Activated CD4-positive, alpha-beta memory T cell treated with anti-CD3 and anti-CD28 coated beads for 36 hours (primary cell): Measurements from ENCODE around the gene KIRREL3. TPM values are rescaled to one million over a fixed set of nuclear protein-coding genes. Genes with fewer than 3 reads are reported as not detected.

ENCODE experiments used
- CTCF ChIA-PET: fragments of 350-600 bp; sonication (Branson Sonifier 250); formaldehyde crosslinking; loops from one replicate; lab custom pipeline; 2021; ENCODE audit warnings: antibody characterized with exemption, inconsistent platforms; lab: Charles Lee
- POLR2A ChIA-PET: fragments of 350-600 bp; sonication (Branson Sonifier 250); formaldehyde crosslinking; loops from one replicate; lab custom pipeline; 2021; ENCODE audit warnings: antibody characterized with exemption; lab: Charles Lee
- DNase-seq: peaks from one replicate; pipeline ENCODE4 v3.0.0-alpha.2; 2020
- H3K27ac Mint-ChIP-seq: one replicate; pipeline ENCODE4 v1.8.0; 2021; ENCODE audit warnings: mixed read lengths
- H3K27me3 Mint-ChIP-seq: one replicate; pipeline ENCODE4 v1.8.0; 2021; ENCODE audit warnings: mixed read lengths
- H3K36me3 Mint-ChIP-seq: one replicate; pipeline ENCODE4 v1.8.0; 2021; ENCODE audit warnings: mixed read lengths
- H3K4me1 Mint-ChIP-seq: one replicate; pipeline ENCODE4 v1.8.0; 2021; ENCODE audit warnings: low read depth, mixed read lengths
- H3K4me3 Mint-ChIP-seq: one replicate; pipeline ENCODE4 v1.8.0; 2021; ENCODE audit warnings: mild to moderate bottlenecking, mixed read lengths
- H3K9me3 Mint-ChIP-seq: one replicate; pipeline ENCODE4 v1.8.0; 2021; ENCODE audit warnings: mixed read lengths
- intact Hi-C: fragments of 100-400 bp; cut with micrococcal nuclease; formaldehyde crosslinking; loops from one replicate; pipeline ENCODE4 v1.15.1; 2023
- total RNA-seq, 2 experiments: library from RNA; stranded (reverse); gene quantifications; one replicate each; pipeline ENCODE4 v1.2.3, GENCODE V29; 2021

Gene KIRREL3
- total RNA-seq, 2 experiments from 2014 or later, result not detected

GRCh38 chr11:126725521-126725920, 275.0 kb downstream of the KIRREL3 start:
- DNase-seq, result no peak
- H3K36me3 Mint-ChIP-seq, result no peaks in the 10 kb centered on the region
- H3K4me3 Mint-ChIP-seq, result no peak overlapping the region
- H3K4me1 Mint-ChIP-seq, result no peaks in the 10 kb centered on the region
- ChIA-PET CTCF (no interaction called here), POLR2A (no interaction called here)
- no peak overlapping the region for H3K27ac Mint-ChIP-seq
- no peaks in the 10 kb centered on the region for H3K9me3 Mint-ChIP-seq
- H3K27me3 Mint-ChIP-seq, result peaks cover 9% of the 10 kb centered on the region
- intact Hi-C loops, result no loop called here

- intact Hi-C loops, result no loop called here
- Mint-ChIP-seq H3K4me1 (no peaks in the 10 kb centered on the region), H3K36me3 (no peaks in the 10 kb centered on the region), H3K9me3 (no peaks in the 10 kb centered on the region), H3K27ac (no peak overlapping the region), H3K4me3 (no peak overlapping the region), H3K27me3 (peaks cover 6% of the 10 kb centered on the region)
- no peak for DNase-seq
- POLR2A ChIA-PET, result no interaction called here
- CTCF ChIA-PET, result no interaction called here
Measured at GRCh38 chr11:126725043-126725442, 275.5 kb downstream of the KIRREL3 start.

DNA sequence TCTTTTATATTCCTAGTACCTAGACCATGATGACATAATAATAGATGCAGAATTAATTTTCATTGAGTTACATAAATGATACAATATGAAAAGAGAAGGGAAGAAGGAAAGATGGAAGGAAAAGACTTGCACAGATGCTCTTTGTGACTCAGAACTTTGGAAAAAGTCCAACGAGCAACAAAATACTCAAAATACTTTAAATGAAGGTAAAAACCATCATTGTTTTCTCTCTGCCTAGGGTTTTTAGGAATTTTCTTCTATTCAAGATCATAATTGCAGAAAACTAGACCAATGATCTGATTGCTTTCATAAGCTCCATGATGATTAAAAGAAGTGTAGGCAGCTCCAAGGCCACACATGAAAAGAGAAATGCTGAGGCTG, 276.9 kb downstream of the KIRREL3 start:
- intact Hi-C loops, result no loop called here
- ChIA-PET POLR2A (no interaction called here), CTCF (no interaction called here)
- peaks cover 5% of the 10 kb centered on the region for H3K27me3 Mint-ChIP-seq
- no peak for DNase-seq
- H3K36me3 Mint-ChIP-seq, result no peaks in the 10 kb centered on the region
- H3K27ac Mint-ChIP-seq, result no peak overlapping the region
- no peaks in the 10 kb centered on the region for H3K4me1 Mint-ChIP-seq
- H3K9me3 Mint-ChIP-seq, result no peaks in the 10 kb centered on the region
- no peak overlapping the region for H3K4me3 Mint-ChIP-seq

DNA sequence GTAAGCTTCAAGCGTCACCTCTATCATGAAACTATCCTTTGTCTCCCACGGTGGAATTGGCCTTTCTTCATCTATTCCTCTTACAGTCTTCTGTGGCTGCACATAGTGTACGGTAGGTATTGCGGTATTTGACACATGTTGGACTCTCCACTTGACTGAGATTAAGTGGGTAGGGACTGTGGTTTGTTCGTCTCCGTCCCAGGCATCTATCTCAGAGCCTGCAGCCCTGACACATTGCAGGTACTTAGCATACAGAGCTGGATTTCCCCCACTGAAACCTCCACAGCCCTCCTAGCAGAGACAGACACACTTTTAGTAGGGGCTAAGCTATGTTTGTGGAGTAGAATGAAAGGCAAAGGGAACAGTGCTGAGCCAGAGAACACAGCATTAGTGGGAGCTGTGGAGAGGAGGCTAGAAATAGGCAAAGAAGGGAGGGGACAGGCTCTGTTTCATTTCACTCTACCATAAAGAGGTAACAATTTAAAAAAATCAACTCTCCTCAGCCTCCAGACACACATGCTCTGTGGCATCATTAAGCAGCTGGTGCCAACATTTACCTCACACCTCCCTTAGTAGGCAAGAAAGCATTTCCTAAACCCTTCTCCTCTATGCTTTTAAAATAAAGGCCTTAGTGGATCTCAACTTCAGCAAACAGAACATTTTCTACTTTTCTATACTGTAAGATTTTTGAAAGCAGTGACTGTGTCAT, 277.5 kb downstream of the KIRREL3 start:
- Mint-ChIP-seq H3K27ac (no peak overlapping the region), H3K4me3 (no peak overlapping the region), H3K36me3 (no peaks in the 10 kb centered on the region), H3K4me1 (no peaks in the 10 kb centered on the region), H3K9me3 (no peaks in the 10 kb centered on the region), H3K27me3 (peaks cover 5% of the 10 kb centered on the region)
- ChIA-PET CTCF (no interaction called here), POLR2A (no interaction called here)
- DNase-seq, result no peak
- intact Hi-C loops, result no loop called here

DNA sequence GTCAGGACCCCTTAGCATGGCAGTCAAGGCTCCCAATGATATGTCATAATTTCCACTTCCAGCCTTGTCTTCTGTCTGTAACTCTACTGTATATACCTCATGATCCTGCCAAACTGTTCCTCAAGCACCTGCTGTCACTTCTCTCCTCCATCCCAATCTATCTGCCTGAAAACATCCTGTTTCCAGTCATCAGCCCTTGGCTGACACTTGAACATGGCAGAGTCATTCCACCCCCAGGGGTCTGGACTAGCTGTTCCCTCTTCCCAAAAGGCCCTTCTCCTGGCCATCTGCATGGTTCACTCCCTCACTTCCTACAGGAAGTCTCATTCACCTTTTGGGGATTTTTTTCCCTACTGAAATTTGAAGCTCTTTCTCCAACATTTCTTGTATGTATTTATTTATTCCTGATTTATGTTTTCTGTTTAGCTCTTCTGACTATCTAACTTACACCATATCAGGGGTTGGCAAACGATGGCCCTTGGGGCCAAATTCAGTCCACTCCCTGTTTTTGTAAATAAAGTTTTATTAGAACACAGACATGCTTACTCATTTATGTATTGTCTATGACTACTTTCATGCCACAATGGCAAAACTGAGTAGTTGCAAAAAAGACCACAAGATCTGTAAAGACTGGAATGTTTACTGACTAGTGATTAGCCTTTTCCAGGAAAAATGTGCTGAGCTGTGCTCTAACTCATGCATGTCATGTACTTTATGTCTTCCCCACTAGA, 278.4 kb downstream of the KIRREL3 start:
- H3K36me3 Mint-ChIP-seq, result no peaks in the 10 kb centered on the region
- H3K9me3 Mint-ChIP-seq, result no peaks in the 10 kb centered on the region
- no peak overlapping the region for H3K4me3 Mint-ChIP-seq
- POLR2A ChIA-PET, result no interaction called here
- no peak for DNase-seq
- intact Hi-C loops, result no loop called here
- H3K27me3 Mint-ChIP-seq, result peaks cover 5% of the 10 kb centered on the region
- H3K4me1 Mint-ChIP-seq, result no peaks in the 10 kb centered on the region
- H3K27ac Mint-ChIP-seq, result no peak overlapping the region
- CTCF ChIA-PET, result interaction anchor here (0.6 to 1.0 kb wide), 2 partner anchors 16 to 422 kb away, joined by 3 read pairs; no protein-coding TSS in a partner anchor

DNA sequence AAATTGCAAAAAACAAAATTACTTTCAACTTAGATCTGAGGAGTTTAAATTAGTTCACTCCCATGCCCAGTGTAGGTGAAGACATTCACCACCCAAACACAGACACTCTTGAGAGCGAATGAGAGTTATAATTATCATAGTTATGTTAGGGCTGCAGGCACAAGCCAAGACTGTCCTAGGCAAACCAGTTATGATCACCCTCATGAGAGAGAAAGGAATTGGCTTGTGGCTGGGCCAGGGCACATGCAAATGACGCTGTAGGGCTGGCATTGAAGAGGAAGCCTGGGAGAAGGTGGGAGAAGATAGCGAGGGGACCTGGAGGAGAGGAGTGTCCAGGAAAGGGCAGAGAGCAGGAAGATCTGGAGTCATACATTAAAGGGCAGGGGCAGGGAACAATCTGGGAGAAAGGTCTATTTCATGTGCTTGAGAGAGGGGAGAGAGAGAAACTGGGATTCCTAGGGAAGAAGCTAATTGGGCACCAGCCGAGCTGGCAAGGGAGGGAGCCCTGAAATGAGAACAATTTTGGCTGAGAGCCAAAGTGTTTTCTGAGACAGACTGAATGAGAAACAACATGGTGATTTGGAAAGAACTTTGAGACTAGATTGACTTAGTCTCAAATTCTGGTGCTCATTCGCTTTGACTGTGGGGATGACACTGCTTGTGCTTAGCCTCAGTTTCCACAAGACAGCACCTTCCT, 279.9 kb downstream of the KIRREL3 start:
- H3K9me3 Mint-ChIP-seq, result no peaks in the 10 kb centered on the region
- no peak overlapping the region for H3K27ac Mint-ChIP-seq
- no peaks in the 10 kb centered on the region for H3K4me1 Mint-ChIP-seq
- ChIA-PET POLR2A (no interaction called here), CTCF (no interaction called here)
- H3K27me3 Mint-ChIP-seq, result peaks cover 5% of the 10 kb centered on the region
- H3K4me3 Mint-ChIP-seq, result no peak overlapping the region
- intact Hi-C loops, result no loop called here
- no peak for DNase-seq
- no peaks in the 10 kb centered on the region for H3K36me3 Mint-ChIP-seq

DNA sequence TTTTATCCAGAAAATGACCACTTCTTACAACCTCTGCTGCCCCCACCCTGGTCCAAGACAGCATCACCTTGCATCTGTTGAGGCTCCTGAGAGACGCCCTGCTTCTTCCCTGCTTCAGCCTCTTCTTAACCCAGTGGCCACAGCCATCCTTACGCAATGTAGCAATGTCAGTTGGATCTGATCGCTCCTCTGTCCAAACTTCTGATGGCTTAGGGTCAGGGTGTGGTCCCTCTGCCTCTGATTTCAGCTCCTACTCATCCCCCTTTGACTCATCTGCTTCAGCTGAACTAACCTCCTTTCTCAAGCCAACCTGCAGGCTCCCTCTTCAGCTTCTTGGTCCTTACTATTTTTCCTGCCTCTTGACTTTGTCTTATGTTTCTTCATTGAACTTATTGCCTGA, 280.8 kb downstream of the KIRREL3 start:
- no peaks in the 10 kb centered on the region for H3K36me3 Mint-ChIP-seq
- POLR2A ChIA-PET, result no interaction called here
- no peak overlapping the region for H3K4me3 Mint-ChIP-seq
- no peak overlapping the region for H3K27ac Mint-ChIP-seq
- intact Hi-C loops, result no loop called here
- H3K9me3 Mint-ChIP-seq, result no peaks in the 10 kb centered on the region
- DNase-seq, result no peak
- CTCF ChIA-PET, result no interaction called here
- H3K27me3 Mint-ChIP-seq, result peaks cover 7% of the 10 kb centered on the region
- H3K4me1 Mint-ChIP-seq, result no peaks in the 10 kb centered on the region

DNA sequence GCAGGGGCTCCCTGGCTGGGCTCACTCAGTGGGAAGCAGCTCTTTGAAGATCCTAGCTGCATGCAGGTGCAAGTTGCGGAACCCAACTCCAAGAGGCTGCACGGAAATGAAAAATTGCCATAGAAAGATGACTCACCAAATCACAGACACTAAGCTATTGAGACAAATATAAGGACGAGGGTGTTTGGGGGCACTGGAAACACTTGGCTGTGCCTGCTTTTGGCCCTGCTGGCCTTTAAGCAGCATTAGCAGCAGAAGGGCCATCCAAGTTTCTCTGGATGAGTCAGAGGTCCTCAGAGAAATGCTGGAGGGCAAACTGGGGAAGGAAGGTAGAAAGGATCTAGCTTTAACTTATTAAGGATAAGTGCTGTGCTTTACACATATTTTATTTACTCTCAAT, 282.3 kb downstream of the KIRREL3 start:
- Mint-ChIP-seq H3K36me3 (no peaks in the 10 kb centered on the region), H3K27ac (no peak overlapping the region), H3K9me3 (no peaks in the 10 kb centered on the region), H3K4me1 (no peaks in the 10 kb centered on the region), H3K4me3 (no peak overlapping the region), H3K27me3 (peaks cover 7% of the 10 kb centered on the region)
- intact Hi-C loops, result no loop called here
- CTCF ChIA-PET, result interaction anchor here (2.9 kb wide), 1 partner anchor 273 kb away, joined by 30 read pairs; no protein-coding TSS in a partner anchor
- no peak for DNase-seq
- POLR2A ChIA-PET, result no interaction called here

DNA sequence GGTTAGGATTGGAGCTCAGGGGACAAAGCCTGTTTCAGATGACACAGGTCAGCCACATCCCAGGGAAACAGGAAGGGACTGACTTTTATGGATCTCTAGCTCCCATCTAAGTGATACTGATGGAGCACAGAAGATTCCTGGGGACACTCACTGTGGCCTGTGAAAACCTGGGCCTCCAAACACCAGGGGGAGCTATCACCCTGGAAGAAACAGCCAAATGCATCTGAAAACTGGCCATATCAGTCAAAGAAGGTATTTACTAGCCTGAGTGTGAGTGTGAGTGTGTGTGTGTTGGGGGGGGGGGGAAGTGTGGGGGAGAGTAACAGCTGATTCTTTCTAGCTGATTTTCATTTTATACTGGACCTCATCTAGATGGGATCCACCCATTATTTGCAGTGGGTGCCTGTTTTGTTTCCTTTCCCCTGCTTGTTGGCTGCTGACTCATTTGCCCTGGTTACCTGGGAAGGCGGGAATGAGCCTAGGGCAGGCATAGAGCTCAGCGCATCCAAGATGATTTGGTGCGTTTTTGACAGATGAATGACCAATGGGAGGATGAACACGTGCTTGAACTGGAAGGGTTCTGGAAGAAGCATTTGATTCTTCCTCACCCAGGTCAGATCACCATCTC, 284.0 kb downstream of the KIRREL3 start:
- H3K4me1 Mint-ChIP-seq, result no peaks in the 10 kb centered on the region
- peak; percentile 43 for DNase-seq
- no peak overlapping the region for H3K27ac Mint-ChIP-seq
- CTCF ChIA-PET, result interaction anchor here (0.6 to 2.9 kb wide), 16 partner anchors 9 to 777 kb away, joined by 3 to 30 read pairs (median 3); no protein-coding TSS in a partner anchor
- H3K27me3 Mint-ChIP-seq, result peaks cover 11% of the 10 kb centered on the region
- intact Hi-C loops, result loop anchor here (1.0 kb wide), 1 partner anchor 274 kb away; no protein-coding TSS in a partner anchor
- POLR2A ChIA-PET, result no interaction called here
- H3K4me3 Mint-ChIP-seq, result no peak overlapping the region
- H3K36me3 Mint-ChIP-seq, result no peaks in the 10 kb centered on the region
- no peaks in the 10 kb centered on the region for H3K9me3 Mint-ChIP-seq

GRCh38 chr11:126713806-126714205, 286.8 kb downstream of the KIRREL3 start:
- CTCF ChIA-PET, result no interaction called here
- no peaks in the 10 kb centered on the region for H3K4me1 Mint-ChIP-seq

GRCh38 chr11:126711977-126712625, 288.5 kb downstream of the KIRREL3 start:
- no peaks in the 10 kb centered on the region for H3K36me3 Mint-ChIP-seq
- peaks cover 9% of the 10 kb centered on the region for H3K27me3 Mint-ChIP-seq
- no peak overlapping the region for H3K27ac Mint-ChIP-seq
- intact Hi-C loops, result no loop called here
- no peak overlapping the region for H3K4me3 Mint-ChIP-seq
- no peaks in the 10 kb centered on the region for H3K4me1 Mint-ChIP-seq
- H3K9me3 Mint-ChIP-seq, result no peaks in the 10 kb centered on the region
- no peak for DNase-seq
- POLR2A ChIA-PET, result no interaction called here
- CTCF ChIA-PET, result no interaction called here

More at GRCh38 chr11:126713806-126714205, 286.8 kb downstream of the KIRREL3 start:
- H3K36me3 Mint-ChIP-seq, result no peaks in the 10 kb centered on the region
- no peak overlapping the region for H3K4me3 Mint-ChIP-seq
- intact Hi-C loops, result no loop called here
- peaks cover 6% of the 10 kb centered on the region for H3K27me3 Mint-ChIP-seq
- no peak overlapping the region for H3K27ac Mint-ChIP-seq
- POLR2A ChIA-PET, result no interaction called here
- H3K9me3 Mint-ChIP-seq, result no peaks in the 10 kb centered on the region
- no peak for DNase-seq
